ENCODE measurements around the gene FBLN5.
"Not testable (repeated sequence)": the region's sequence is repeated elsewhere in the genome, so short reads cannot be mapped to it uniquely, and the experiment has no call there.

The FBLN5 gene

DNA sequence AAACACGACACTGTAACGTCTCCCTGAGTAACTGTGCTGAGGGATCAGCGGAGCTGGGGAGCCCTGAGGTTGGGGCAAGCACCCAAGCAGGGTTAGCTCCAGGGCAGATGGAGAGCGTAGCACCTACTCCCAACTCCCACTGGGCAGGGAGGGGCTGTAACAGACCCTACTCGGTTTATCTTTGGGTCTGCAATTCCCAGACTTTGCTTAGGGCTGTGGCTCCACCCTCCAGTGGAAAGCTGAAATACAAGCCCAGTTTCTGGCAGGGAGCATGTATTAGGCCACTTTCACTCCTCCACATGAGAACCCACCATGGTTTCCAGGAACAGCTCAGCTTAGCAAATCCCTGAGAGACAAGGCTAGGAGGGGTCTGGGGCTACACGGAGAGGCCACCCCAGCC is 62.8 kb downstream of the FBLN5 start:
- no peak for DNase-seq (ENCODE audit: low read depth)

DNA sequence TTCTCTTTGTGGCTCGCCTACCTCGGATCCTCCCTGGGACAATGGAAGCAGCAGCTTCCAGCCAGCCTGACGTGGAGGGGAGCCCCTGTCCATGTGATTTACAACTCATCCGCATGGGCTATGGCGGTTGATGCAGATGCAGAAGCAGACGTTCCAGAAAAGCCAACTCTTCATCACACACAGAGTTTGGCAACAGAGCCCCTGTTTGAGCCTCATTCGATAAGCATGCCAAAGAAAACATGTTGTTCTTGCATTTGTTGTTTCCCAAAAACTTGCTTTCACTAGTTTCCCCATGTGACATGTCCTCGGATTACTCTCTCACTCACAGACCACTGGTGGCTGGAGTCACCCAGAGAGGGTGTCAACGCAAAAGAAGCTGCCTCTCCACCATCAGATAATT is 63.7 kb downstream of the FBLN5 start:
- DNase-seq (ENCODE audit: low read depth): no peak

DNA sequence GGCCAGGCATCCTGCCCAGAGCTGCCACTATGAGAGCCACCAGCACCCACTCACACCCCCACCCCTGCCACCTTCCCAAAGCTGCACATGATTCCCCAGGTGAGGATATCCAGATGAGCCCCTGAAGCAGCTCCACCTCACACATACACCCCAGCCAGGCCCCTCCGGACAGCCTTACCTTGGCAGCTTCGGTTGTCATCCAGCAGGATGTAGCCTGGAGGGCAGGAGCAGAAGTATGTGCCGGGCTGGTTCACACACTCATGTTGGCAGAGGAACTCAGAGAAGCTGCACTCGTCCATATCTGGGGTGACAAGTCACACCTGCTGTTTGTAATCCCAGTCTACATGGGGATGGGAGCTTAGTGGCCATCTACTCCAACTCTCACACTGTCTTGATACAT is 64.7 kb downstream of the FBLN5 start:
- DNase-seq (ENCODE audit: low read depth): no peak

DNA sequence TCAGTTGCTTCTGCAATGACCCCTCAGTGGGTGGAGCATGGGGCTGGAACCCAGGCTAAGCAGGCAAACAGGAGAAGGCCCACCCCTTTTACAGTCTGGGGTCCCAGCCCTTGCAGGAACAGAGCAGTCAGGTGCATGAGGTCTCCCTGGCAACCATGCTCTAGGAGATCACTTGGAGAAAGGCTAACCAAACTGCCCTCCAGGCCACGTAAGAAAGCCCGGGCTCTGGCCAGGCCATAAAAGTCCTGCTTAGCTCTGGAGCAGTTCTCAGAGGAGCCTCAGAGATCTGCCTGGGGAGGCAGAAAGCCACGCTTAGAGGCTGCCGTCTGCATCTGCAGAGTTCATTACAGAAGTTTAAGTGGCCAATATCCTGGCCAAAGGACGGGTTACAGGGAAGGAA is 65.1 kb downstream of the FBLN5 start:
- no peak for DNase-seq (ENCODE audit: low read depth)

DNA sequence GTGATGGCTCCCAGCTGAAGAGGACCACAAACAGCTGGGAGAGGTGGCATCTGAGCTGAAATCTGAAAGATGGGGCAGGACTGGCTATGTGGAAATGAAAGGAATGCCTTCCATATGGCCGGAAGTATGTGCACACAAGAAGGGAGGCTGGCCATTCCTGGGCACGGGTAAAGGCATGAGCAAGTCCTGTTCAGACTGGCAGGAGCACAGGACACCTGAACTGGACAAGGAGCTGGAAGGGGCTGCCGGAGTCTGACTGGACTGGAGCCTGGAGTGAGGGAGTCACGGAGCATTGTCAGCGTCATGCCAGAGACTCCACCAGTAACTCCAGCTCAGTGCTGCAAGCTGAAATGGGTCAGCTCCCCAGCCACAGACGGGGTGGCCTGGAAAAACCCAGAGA is 68.3 kb downstream of the FBLN5 start:
- no peak for DNase-seq (ENCODE audit: low read depth)

DNA sequence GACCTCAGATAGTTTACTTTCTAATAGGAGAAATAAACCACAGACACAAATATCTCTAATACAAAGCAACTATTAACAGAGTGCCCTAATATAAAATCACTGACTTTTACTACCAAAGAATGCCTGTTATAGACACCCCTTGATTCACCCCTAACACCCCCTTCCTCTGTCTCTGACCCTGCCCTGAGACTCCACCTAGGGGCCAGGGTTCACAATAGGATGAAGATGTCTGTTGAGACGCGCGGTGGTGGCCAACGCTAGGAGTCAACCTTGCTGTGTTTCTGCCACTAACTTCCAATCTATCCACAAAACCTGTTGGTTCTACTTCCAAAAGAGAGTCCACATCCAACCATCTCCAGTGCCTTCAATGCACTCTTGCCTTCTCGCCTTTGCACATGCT is 69.2 kb downstream of the FBLN5 start:
- no peak for DNase-seq (ENCODE audit: low read depth)

DNA sequence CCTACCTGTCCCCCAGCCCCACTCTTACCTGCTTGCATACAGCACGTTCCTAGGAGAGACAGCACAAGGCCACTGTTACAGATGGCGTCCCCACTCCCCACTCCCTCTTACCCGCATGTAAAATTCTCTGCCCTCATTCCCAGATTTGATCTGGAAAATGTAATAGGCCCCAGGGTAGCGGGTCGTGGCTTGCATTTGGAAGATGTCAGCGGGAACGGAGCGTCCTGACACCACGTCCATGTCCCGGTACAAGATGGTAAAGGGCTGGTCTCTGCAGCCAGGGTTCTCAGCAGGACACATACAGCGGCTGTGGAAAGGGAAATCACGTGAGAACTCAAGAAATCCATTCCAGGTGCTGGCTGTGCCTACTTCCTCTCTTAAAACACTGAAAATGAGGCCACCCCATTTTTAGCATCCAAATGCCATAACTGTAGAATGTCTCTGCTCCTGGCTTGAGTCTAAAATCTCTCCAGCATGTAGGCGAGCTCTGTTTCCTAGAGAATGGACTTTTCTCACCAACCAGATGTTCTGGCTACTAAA is 70.0 kb downstream of the FBLN5 start:
- DNase-seq (ENCODE audit: low read depth): no peak

DNA sequence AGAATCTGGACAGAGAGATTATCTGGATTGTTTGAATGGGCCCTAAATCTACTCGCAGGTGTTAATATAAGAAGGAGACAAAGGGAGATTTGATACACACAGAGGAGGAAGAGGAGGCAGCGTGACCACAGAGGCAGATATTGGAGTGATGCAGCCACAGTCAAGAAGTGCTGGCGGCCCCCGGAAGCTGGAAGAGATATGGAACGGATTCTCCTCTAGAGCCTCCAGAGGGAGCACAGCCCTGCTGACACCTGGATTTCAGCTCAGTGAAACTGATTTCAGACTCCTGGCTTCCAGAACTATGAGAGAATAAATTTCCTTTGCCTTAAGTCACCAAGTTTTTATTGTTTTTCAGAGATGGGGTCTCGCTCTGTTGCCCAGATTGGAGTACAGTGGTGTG is 71.0 kb downstream of the FBLN5 start:
- no peak for DNase-seq (ENCODE audit: low read depth)

DNA sequence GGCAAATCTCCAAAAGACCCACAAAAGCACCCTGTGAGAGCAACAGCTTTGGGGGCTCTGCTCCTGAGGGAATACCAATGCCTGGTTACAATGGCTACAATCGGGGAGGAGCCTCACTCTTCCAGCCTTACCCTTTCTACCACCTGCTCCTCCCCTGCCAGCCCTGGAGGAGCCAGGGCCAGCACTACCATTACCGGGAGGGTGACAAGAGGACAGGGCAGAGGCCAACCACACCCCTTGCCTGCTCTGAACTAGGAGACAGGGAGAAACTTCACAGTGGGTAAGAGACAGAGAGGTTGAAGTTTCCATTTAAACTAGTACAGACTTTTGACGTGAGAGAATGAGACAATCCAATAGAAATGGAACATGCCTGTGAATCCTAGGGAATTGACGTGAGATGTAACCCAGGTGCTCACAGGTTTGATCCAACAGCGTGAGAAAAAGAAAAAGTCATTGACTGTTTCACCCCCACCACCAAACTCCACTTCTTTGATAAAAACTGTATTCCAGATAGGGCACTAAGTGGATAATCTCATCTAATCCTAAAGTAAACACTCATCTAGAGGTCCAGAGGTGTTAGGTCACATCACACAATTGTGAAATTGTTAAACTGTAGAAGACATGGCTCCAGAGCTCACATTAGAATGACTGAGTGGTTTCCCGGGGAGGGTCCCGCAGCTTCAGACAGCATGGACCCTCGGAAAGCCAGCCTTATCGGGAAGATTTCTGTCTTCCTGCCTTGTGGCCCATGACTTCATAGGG is 71.8 kb downstream of the FBLN5 start:
- no peak for DNase-seq (ENCODE audit: low read depth)

DNA sequence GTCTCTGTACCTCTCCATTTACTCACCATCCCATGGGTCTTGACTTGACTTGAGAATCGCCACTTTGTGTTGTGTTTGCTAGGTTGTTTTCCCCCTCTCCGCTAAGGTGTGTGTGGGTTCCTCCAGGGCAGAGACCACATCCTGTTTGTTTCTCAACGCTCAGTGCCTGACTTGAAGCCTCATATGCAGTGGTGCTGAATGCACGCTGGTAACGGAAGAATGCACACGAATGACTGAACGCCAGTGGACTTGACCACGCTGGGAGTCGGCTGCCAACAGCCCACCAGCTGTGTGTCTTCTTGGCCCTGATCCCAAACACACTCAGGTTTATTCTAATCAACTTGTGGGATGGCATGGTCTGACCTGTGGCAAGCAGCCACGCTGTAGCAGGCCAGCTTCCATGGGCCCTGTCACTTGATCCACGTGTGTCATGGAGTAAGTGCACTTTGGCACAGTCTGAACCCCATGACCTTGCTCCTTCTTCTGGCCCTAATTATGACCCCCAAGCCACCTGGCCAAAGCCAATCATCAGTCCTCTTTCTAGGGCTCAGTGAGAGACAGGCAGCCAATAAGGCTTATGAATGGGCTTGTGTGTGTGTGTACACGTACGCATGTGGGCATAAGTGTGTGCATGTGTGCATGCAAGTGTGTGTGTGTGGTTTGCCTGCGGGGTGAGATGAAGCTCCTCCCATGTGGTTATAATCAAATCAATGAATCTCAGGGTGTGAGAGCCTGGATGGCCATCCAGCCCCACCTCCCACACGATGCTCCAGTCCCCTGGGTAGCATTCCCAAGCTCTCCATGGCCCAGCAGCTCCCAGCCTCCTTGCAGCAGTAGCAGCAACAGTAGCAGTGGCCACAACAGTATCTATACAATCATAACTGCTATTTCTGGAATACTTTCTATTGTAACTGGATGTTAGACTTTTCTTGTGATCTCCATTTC is 73.8 kb downstream of the FBLN5 start:
- DNase-seq (ENCODE audit: low read depth): peak; percentile 45

DNA sequence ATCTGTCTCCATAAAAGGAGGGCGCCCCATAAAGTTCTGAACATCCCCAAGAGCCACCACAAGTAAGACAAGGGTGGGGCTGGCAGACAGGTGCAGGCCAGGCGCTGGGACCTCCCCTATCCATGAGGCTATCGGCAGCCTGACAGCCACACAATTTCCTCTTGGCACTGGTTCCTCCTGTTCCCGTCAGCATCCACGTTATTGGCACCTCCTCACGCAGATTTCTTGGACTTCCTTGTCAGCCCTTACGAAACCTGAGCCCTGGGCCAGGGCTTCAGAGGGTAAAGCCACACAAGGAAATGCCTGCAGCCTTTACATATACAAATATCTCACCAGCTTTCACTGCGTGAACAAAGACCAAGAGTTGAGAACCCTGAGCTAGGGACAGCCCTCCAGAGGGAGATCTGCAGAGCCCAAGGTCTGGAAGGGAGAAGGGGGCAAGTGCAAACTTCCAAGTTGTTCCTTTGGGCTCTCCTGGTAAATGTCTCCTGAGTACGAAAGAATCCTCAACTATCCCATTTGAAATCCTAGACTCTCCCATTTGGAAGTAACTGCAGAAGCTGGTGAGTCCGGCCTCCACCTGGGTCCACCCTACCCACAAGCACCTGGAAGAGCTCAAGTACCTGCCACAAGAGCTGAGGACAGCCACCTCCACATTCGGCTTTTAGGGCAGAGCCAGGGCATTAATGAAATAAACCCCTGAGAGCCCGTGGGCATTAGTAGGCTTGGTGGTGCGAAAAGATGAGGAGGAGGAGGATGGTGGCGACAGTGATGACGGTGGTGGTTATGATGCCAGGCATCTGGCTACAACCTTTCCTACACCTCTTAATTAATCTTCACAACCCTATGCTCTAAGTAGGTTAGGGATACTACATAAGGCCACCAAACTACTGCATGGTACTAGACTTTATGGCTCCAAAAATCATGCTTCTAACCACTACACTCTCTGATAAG is 74.7 kb downstream of the FBLN5 start:
- no peak for DNase-seq (ENCODE audit: low read depth)

DNA sequence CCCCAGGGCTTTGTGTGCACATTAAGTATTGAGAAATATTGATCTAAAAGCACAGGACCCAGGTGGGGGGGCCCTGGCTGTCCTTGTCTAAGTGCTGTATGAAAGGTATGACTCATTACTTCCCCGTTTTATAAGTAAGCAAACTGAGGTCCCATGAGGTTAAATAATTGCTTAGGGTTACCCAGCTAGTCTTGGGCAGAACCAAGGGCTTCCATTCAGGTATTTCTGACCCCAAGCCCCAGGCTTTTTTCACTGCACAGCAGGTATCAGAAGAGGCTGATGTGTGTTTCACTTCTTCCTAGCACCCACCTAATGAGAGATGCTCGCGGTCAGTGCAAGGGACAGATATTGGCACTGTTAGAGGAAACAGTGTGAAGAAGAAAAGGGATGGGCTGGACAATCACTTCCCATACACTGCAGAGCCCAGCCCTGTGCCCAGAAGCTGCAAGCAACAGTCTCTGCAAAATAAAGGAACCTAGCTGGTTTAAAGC is 75.4 kb downstream of the FBLN5 start:
- DNase-seq (ENCODE audit: low read depth): peak; percentile 25

DNA sequence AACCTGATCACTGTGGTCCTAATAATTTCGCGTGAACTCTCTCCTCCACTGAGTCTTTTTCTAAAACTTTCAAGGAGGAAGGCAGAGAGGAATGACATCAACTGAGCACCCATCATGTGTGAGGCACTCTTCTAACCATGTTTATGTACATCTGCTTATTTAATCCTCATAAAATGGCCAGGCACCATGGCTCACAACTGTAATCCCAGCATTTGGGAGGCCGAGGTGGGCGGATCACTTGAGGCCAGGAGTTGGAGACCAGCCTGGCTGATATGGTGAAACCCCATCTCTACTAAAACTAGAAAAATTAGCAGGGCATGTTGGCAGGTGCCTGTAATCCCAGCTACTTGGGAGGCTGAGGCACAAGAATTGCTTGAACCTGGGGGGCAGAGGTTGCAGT is 76.1 kb downstream of the FBLN5 start:
- not testable (repeated sequence) for DNase-seq (ENCODE audit: low read depth)

DNA sequence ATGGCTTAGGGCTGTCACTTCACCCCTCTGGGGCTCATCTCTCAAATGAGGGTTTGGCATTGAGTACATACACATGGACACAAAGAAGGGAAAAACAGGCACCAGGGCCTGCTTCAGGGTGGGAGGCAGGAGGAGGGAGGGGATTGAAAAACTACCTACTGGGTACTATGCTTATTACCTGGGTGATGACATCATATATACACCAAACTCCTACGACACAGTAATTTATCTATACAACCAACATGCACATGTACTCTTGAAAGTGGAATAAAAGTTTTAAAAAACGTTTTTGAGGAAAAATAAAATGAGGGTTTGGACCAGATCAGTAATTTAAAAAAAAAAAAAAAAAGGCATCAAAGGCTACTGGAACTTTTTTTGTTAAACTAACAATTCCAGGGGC is 76.6 kb downstream of the FBLN5 start:
- no peak for DNase-seq (ENCODE audit: low read depth)

DNA sequence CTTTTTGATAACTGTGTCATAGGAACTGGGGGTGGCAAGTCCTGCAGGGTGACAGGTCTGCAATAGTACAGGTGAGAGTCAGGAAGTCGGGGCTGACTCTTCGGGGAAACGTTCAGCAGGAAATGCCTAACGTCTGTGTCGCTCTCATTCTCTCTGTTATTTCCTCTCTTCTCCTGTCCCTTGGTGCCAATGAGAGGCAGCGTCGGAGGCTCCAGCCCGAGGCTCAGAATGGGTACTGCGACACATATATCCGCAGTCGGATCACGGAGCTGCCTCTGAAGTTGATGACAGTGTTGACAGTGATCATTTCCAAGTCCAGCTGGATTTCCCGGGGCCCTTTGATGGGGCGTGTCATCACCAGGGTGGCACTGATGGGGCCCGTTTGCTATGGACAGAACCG is 77.5 kb downstream of the FBLN5 start:
- peak; percentile 39 for DNase-seq (ENCODE audit: low read depth)

DNA sequence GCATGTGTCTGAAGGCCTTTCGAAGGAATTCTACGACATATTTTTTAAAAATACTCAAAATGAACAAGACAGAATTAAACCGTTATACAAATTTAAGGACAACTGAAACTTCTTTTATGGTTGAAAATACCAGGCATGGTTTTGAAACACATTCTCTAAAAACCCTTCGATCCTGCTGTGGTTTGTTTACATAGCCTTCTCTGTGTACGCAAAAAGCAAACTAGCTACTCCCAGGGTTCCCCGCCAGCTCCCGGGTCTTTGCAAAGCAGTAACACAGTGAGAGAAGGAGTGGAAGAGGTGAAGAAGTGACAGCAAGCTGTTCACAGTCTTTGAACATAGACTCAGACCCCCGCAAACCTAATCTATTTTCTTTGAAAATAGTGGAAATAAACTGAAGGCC is 77.9 kb downstream of the FBLN5 start:
- no peak for DNase-seq (ENCODE audit: low read depth)

DNA sequence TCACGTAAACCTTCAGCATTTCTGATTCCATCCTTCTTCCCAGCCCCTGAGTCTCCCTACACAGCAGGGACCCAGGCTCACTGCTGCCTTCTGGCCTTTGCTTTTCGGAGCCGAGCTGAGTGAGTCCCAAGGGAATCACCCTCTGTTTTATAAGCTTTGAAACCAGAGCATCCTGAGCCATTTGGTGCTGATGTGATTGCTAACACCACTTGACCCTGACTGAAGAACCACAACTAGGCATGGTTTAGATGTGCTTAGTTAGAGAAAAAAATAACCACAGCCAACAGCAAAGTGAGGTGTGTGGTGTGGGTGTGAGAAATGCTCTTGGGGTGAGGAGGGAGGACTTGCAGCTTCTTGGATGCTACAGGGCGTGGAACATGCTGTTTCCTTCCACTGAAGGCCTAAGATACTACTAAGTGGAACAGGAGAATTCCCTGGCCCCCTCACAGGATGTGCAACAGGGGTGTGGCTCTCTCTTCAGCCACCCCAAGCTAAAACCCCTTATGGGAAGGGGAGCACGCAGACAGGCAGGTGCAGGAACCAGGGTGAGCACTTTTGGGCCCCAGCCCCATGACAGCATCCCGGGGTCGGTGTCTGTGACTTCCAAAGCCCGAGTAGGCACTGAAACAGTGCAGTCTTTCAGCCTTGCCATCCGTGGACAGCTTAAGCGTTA is 80.0 kb downstream of the FBLN5 start, which contains the start of gene TC2N:
TC2N (minus strand) TSS at position 221 of the 673 bp plus-strand sequence. CDS start 53,767 bp downstream, outside the sequence.
- DNase-seq (ENCODE audit: low read depth): peak; percentile 21

DNA sequence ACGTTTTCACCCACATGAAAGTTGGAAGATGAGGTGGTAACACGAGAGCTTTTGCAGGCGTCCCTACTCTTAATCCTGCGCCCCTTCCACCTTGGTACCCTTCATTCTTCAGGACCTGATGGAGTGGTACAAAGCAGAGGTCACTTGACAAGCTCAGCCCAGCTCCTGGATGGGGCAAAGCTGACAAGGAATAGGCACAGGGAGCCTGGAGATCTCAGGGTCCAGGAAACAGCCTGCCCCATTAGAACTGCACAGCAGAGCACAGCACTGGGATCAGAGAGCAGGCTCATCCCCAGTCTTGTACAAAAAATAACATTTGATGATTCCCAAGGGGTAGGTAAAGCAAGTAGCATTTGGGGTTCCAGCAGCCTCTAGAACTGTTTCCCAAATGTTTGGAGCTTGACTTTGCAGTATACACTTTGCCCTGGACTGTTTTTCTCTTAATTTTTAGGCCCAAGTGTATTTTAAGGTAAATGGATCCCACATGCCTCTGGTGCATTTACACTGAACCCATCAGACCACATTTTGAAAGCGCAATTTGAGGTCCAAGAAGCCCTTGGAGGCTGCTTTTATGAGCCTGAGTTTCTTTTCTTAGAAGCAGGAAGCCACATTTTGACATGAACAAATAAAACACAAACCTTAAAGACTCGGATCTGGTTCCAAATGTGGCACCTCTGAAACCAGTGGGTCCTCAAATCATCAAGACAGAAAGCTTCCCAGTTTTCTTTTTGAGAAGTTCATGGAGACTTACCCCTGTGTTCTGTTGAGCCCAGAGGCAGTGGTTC is 80.8 kb downstream of the FBLN5 start:
- no peak for DNase-seq (ENCODE audit: low read depth)

DNA sequence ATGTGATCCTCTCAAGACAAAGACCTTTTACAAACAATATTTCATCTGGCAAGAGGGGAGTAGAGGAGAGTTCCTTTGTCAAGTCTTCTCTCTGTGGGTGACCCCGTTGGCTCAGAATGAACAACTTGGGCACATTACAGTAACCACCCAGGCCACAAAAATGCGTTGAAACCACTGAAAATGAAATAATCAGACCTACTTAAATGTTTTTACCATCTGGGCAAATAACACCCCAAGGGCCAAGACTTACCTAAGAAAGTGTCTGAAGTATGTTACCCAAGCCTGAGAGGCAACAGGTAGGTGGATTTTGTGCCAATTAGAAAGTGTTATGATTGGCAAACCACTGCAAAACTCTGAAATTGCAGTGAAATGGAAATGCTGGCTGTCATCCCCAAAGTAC is 81.4 kb downstream of the FBLN5 start:
- no peak for DNase-seq (ENCODE audit: low read depth)

DNA sequence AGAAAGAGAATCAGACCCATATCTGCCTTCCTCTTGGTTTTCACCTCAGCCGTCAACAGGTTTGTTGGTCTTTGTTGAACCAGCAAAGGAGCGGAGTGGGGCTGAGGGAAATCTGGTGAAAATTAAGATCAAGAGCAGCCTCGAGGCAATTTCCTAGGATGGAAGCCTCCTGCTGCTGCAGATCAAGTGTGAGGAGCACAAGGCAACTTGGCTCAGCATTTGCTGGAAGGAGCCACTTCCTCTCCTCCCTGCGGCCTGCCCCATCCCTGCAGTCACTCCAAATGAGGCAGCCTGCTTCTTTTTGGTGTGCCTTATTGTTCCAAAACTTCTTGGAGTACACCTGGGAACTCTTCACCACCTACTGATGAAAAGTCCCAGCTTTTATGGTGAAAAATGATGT is 85.1 kb downstream of the FBLN5 start:
- no peak for DNase-seq (ENCODE audit: low read depth)

Measured in activated T-helper 9 cell treated with anti-CD3 and anti-CD28 coated beads, Interleukin-2, amount 50 U/mL, for 16 hours (primary cell).